ENCODE results near the gene ST6GAL2.

ST6GAL2 gene

DNA sequence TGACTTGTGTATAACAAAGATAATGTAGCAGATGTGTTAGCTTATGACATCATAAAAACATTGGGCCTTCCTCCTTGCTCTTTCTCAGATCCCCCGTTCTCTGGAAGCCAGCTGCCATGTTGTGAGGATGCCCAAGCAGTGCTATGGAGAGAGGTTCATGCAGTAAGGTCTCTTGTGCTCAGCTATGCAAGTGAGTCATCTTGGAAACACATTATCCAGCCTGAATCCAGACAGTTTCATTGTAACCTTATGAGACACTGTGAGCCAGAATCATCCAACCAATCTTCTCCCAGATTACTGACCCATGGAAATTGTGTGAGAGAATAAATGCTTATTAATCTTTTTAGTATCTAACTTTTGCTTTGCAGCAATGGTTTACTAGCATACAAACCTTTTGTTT, 60.8 kb downstream of the ST6GAL2 start:
- H3K9ac ChIP-seq (ENCODE audit: low read length): no peak overlapping the region
- peaks cover 2% of the 10 kb centered on the region; the same call in 1 of the 2 replicates for H3K36me3 ChIP-seq (ENCODE audit: control insufficient read depth, insufficient read depth, low read length)
- H3K27ac ChIP-seq (ENCODE audit: low read depth, low read length): no peak overlapping the region
- H3K27me3 ChIP-seq (ENCODE audit: control insufficient read depth, insufficient read depth, low read length): no peaks in the 10 kb centered on the region
- no peak overlapping the region for H3K4me3 ChIP-seq (ENCODE audit: low read depth, low read length)
- H3K9me3 ChIP-seq (ENCODE audit: control insufficient read depth, insufficient read depth, low read depth, low read length): peaks cover 7% of the 10 kb centered on the region
- no peaks in the 10 kb centered on the region; the same call in 1 of the 2 replicates for H3K4me1 ChIP-seq (ENCODE audit: control insufficient read depth, insufficient read depth, low read length)

DNA sequence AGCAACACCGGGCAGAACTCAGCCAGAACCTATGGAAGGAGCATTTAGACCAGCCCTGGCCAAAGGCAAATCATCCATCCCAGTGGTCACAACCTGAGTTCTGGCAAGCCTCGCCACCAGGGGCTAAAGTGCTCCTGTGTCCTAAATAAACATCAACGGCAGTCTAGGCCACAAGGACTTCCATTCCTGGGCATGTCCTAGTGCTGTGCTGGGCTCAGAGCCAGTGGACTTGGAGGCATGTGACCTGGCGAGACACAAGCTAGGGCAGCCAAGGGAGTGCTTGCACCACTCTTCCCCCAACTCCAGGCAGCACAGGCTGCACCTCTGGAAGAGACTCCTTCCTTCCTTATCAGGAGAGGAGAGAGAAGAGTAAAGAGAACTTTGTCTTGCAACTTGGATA, 69.0 kb downstream of the ST6GAL2 start:
- Histone ChIP-seq H3K27me3 (ENCODE audit: control insufficient read depth, insufficient read depth, low read length) (no peaks in the 10 kb centered on the region), H3K9me3 (ENCODE audit: control insufficient read depth, insufficient read depth, low read depth, low read length) (no peaks in the 10 kb centered on the region), H3K4me3 (ENCODE audit: low read depth, low read length) (no peak overlapping the region), H3K9ac (ENCODE audit: low read length) (no peak overlapping the region), H3K27ac (ENCODE audit: low read depth, low read length) (no peak overlapping the region), H3K4me1 (ENCODE audit: control insufficient read depth, insufficient read depth, low read length) (no peaks in the 10 kb centered on the region), H3K36me3 (ENCODE audit: control insufficient read depth, insufficient read depth, low read length) (peaks cover 2% of the 10 kb centered on the region; the same call in 1 of the 2 replicates)

DNA sequence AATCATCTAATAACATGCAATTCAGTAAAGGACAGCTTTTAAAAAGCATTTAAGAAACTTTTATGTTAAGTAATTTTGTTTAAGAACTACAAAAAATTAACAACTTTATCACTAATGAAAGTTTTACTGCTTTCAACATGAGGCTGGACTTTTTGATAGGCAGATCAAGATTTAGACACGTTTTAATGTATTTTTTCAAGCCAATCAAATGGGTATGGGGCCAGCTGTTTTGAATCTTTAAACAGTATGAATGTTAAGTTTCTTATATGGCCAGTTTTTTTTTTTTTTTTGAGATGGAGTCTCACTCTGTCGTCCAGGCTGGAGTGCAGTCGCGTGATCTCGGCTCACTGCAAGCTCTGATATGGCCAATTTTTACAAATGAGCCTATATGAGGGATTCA, 73.1 kb downstream of the ST6GAL2 start:
- Histone ChIP-seq H3K9me3 (ENCODE audit: control insufficient read depth, insufficient read depth, low read depth, low read length) (no peaks in the 10 kb centered on the region), H3K27me3 (ENCODE audit: control insufficient read depth, insufficient read depth, low read length) (no peaks in the 10 kb centered on the region), H3K36me3 (ENCODE audit: control insufficient read depth, insufficient read depth, low read length) (peaks cover 2% of the 10 kb centered on the region; the same call in 1 of the 2 replicates), H3K27ac (ENCODE audit: low read depth, low read length) (no peak overlapping the region), H3K9ac (ENCODE audit: low read length) (no peak overlapping the region), H3K4me1 (ENCODE audit: control insufficient read depth, insufficient read depth, low read length) (no peaks in the 10 kb centered on the region), H3K4me3 (ENCODE audit: low read depth, low read length) (no peak overlapping the region)

DNA sequence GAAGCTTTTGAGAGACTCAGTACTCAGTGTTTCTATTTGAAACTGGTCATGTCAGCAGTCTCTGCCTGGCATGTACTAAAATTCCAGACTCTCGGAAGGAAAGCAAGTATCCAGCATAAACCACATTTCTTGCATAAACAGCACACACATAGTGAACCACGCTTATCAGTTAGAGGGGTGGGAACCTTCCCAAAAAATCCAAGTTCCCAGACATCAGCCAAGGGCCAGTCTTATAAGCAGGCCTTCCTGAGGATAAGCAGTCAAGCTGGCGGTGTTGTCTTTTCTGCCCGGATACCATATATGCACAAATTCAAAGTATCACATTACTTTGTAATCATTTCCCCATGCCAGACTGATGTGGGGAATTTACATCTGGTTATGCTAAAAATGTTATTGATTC, 73.6 kb downstream of the ST6GAL2 start:
- no peak overlapping the region for H3K9ac ChIP-seq (ENCODE audit: low read length)
- H3K36me3 ChIP-seq (ENCODE audit: control insufficient read depth, insufficient read depth, low read length): peaks cover 1% of the 10 kb centered on the region; the same call in 1 of the 2 replicates
- H3K27me3 ChIP-seq (ENCODE audit: control insufficient read depth, insufficient read depth, low read length): no peaks in the 10 kb centered on the region
- H3K4me3 ChIP-seq (ENCODE audit: low read depth, low read length): no peak overlapping the region
- H3K4me1 ChIP-seq (ENCODE audit: control insufficient read depth, insufficient read depth, low read length): no peaks in the 10 kb centered on the region
- no peaks in the 10 kb centered on the region for H3K9me3 ChIP-seq (ENCODE audit: control insufficient read depth, insufficient read depth, low read depth, low read length)
- no peak overlapping the region for H3K27ac ChIP-seq (ENCODE audit: low read depth, low read length)

DNA sequence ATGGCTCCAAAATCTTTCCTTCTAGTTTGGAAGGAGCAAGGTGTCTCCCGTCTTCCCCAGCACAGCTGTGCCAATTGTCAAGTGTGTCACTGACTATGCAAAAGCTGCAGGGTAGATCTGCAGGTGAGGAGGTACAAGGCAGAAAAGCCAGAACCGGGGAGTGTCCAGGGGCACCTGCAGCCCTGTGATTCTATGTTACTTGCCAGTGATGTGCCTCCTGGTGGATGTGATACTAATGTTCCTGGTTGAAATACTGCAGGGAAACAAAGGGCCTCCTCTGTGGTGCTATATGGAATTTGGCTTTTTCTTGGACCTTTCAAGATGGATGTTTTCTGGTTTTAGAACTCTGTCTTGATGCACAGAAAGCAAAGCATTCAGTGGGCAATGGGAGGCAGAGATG, 80.3 kb downstream of the ST6GAL2 start:
- Histone ChIP-seq H3K9me3 (ENCODE audit: control insufficient read depth, insufficient read depth, low read depth, low read length) (no peaks in the 10 kb centered on the region), H3K27me3 (ENCODE audit: control insufficient read depth, insufficient read depth, low read length) (no peaks in the 10 kb centered on the region), H3K4me3 (ENCODE audit: low read depth, low read length) (no peak overlapping the region), H3K9ac (ENCODE audit: low read length) (no peak overlapping the region), H3K36me3 (ENCODE audit: control insufficient read depth, insufficient read depth, low read length) (no peaks in the 10 kb centered on the region; the same call in 1 of the 2 replicates), H3K4me1 (ENCODE audit: control insufficient read depth, insufficient read depth, low read length) (0 out of 2 replicates have a peak, but pooled peaks cover 2% of the 10 kb centered on the region), H3K27ac (ENCODE audit: low read depth, low read length) (no peak overlapping the region)

DNA sequence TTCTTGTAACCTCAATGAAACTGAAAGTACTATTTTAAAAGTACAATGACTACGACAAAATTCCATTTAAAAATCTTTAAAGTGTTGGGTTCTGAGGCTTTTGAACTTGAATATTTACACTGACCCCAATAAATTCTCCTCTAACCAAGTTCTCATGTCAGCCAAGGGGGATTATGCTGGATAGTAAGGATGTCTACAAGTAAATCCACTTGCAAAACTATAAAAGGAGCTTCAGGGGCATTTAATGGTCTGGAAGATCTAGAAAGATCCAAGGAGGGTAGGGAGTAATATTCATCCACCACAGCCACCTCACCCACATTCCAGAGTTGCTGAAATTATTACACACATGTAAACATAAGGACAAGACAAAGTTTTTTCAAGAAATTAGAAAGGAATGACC, 81.8 kb downstream of the ST6GAL2 start:
- no peak overlapping the region for H3K27ac ChIP-seq (ENCODE audit: low read depth, low read length)
- no peak overlapping the region for H3K4me3 ChIP-seq (ENCODE audit: low read depth, low read length)
- no peaks in the 10 kb centered on the region; the same call in 1 of the 2 replicates for H3K36me3 ChIP-seq (ENCODE audit: control insufficient read depth, insufficient read depth, low read length)
- 0 out of 2 replicates have a peak, but pooled peaks cover 2% of the 10 kb centered on the region for H3K4me1 ChIP-seq (ENCODE audit: control insufficient read depth, insufficient read depth, low read length)
- H3K27me3 ChIP-seq (ENCODE audit: control insufficient read depth, insufficient read depth, low read length): no peaks in the 10 kb centered on the region
- no peaks in the 10 kb centered on the region for H3K9me3 ChIP-seq (ENCODE audit: control insufficient read depth, insufficient read depth, low read depth, low read length)
- H3K9ac ChIP-seq (ENCODE audit: low read length): no peak overlapping the region

DNA sequence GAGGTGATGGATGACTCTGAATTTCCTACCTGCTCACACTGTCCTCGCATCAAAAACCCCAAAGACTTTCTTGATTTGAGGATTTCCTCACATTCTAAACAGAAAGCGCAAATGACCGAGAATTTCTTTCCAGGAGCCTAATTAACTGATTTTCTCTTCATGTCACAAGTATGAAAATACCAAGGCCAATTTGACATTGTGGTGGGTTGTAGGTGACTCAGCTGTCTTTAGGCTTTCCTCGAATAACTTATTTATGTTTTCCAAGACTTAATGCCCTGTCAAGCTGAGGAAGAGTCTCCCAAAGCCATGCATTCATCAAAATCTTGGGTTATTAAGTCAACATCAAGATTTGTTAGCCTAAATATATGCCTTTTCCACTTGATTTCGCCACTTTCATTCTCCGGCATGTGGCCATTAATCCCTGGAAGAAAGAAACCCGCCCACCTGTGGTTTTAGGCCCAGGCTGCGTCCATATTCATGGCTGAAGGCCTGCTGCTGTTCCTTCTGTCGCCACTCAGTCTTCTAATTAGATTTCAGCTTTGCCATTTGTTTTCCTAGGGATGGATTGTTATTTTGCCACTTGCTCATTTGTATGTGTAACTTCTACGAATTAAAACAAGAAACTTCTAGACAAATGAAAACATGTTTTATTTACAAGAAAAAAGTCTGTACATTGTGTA, 84.9 kb downstream of the ST6GAL2 start:
- Histone ChIP-seq H3K9ac (ENCODE audit: low read length) (no peak overlapping the region), H3K27ac (ENCODE audit: low read depth, low read length) (no peak overlapping the region), H3K4me3 (ENCODE audit: low read depth, low read length) (no peak overlapping the region), H3K9me3 (ENCODE audit: control insufficient read depth, insufficient read depth, low read depth, low read length) (no peaks in the 10 kb centered on the region), H3K27me3 (ENCODE audit: control insufficient read depth, insufficient read depth, low read length) (no peaks in the 10 kb centered on the region), H3K36me3 (ENCODE audit: control insufficient read depth, insufficient read depth, low read length) (no peaks in the 10 kb centered on the region), H3K4me1 (ENCODE audit: control insufficient read depth, insufficient read depth, low read length) (0 out of 2 replicates have a peak, but pooled peaks cover 2% of the 10 kb centered on the region)

DNA sequence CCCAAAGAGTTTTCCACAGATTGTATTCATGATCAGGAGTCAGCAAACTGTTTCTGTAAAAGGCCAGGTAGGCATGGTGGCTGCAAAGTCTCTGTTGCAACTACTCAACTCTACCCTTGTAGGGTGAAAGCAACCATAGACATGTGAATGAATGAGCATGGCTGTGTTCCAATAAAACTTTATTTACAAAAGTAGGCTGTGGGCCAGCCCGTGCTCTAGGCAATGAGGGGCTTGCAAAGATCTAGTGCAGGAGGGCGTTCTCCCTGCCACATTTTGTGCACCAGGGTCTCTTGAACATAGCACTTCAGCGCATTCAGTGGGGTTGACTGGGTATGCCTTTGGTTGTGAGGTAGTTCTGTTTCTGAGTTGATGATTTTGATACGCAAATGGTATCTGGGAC, 85.8 kb downstream of the ST6GAL2 start:
- no peak overlapping the region for H3K9ac ChIP-seq (ENCODE audit: low read length)
- H3K9me3 ChIP-seq (ENCODE audit: control insufficient read depth, insufficient read depth, low read depth, low read length): no peaks in the 10 kb centered on the region
- H3K27me3 ChIP-seq (ENCODE audit: control insufficient read depth, insufficient read depth, low read length): no peaks in the 10 kb centered on the region
- 0 out of 2 replicates have a peak, but pooled peaks cover 2% of the 10 kb centered on the region for H3K4me1 ChIP-seq (ENCODE audit: control insufficient read depth, insufficient read depth, low read length)
- H3K4me3 ChIP-seq (ENCODE audit: low read depth, low read length): no peak overlapping the region
- no peaks in the 10 kb centered on the region for H3K36me3 ChIP-seq (ENCODE audit: control insufficient read depth, insufficient read depth, low read length)
- H3K27ac ChIP-seq (ENCODE audit: low read depth, low read length): no peak overlapping the region

DNA sequence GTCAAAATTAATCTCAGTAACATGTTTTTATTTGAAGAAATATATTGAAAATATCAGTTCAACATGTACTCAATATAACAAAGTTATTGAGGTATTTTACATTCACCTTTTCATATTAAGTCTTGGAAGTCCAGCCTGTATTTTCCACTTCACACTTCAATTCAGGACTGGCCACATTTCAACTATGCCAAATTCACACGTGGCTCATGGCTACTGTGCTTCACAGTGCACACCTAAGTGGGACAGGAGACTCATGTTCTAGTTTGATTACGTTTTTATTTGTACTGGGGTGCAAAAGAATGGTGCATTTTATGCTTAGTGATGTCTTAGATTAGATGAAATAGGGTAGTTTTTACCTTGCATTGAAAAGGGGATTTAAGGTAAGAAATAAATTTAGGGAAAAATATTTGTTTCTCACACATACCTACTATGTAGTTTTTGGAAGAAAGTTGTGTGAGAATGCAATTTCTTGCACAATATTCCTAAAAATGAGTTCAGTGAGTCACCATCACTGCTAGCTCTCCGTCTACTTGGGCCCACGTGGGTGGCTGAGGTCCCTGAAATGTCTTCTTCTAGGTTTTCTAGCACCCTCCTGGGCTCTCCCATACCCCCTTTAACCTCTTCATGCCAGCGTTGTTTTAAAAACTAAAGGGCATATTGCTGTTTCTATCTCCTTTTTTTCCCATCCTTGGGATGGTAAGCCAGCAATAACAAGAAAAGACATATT, 87.0 kb downstream of the ST6GAL2 start:
- Histone ChIP-seq H3K27ac (ENCODE audit: low read depth, low read length) (no peak overlapping the region), H3K4me1 (ENCODE audit: control insufficient read depth, insufficient read depth, low read length) (0 out of 2 replicates have a peak, but pooled peaks cover 2% of the 10 kb centered on the region), H3K9me3 (ENCODE audit: control insufficient read depth, insufficient read depth, low read depth, low read length) (no peaks in the 10 kb centered on the region), H3K4me3 (ENCODE audit: low read depth, low read length) (no peak overlapping the region), H3K36me3 (ENCODE audit: control insufficient read depth, insufficient read depth, low read length) (no peaks in the 10 kb centered on the region), H3K27me3 (ENCODE audit: control insufficient read depth, insufficient read depth, low read length) (no peaks in the 10 kb centered on the region), H3K9ac (ENCODE audit: low read length) (no peak overlapping the region)

DNA sequence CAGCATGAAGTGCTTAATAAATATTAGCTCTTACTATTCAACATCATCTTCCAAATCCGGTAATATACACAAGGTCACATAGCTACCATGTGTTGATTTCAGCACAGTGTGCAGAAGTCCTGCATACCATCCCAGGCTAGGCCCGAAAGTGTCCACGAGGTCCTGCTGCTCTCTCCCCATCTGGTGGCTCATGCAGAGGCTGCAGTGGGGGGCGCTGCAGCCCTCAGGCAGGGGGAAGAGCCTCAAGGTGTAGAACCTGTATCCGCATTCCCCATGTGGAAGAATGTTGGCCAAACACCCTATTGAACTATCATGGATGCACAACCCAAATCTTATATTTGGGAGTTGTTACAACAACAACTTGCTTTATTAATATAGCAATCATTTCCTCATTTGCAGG, 88.5 kb downstream of the ST6GAL2 start:
- Histone ChIP-seq H3K36me3 (ENCODE audit: control insufficient read depth, insufficient read depth, low read length) (no peaks in the 10 kb centered on the region), H3K9me3 (ENCODE audit: control insufficient read depth, insufficient read depth, low read depth, low read length) (peaks cover 7% of the 10 kb centered on the region), H3K27ac (ENCODE audit: low read depth, low read length) (no peak overlapping the region), H3K4me1 (ENCODE audit: control insufficient read depth, insufficient read depth, low read length) (0 out of 2 replicates have a peak, but pooled peaks cover 2% of the 10 kb centered on the region), H3K4me3 (ENCODE audit: low read depth, low read length) (no peak overlapping the region), H3K27me3 (ENCODE audit: control insufficient read depth, insufficient read depth, low read length) (no peaks in the 10 kb centered on the region), H3K9ac (ENCODE audit: low read length) (no peak overlapping the region)

DNA sequence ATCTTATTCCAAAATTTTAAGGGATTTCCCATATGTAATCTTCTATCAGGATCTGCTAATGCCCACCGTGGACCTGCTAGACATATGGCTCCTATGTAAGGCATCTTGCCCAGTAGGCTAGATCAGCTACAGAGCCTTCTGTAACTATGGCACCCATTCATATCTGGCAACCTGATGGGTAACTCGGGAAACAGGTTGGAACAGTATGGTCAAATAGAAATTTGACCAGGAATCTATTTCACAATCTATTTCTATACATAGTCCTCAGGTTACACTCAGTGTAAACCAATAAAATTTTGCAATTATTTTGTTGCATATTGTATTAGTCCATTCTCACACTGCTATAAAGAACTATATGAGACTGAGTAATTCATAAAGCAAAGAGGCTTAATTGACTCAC, 93.3 kb downstream of the ST6GAL2 start:
- Histone ChIP-seq H3K4me1 (ENCODE audit: control insufficient read depth, insufficient read depth, low read length) (no peaks in the 10 kb centered on the region), H3K4me3 (ENCODE audit: low read depth, low read length) (no peak overlapping the region), H3K9ac (ENCODE audit: low read length) (no peak overlapping the region)

More for the DNA sequence above, 93.3 kb downstream of the ST6GAL2 start:
- peaks cover 22% of the 10 kb centered on the region for H3K9me3 ChIP-seq (ENCODE audit: control insufficient read depth, insufficient read depth, low read depth, low read length)
- no peaks in the 10 kb centered on the region for H3K36me3 ChIP-seq (ENCODE audit: control insufficient read depth, insufficient read depth, low read length)
- H3K27me3 ChIP-seq (ENCODE audit: control insufficient read depth, insufficient read depth, low read length): no peaks in the 10 kb centered on the region
- no peak overlapping the region for H3K27ac ChIP-seq (ENCODE audit: low read depth, low read length)
